H1 (cell line): ENCODE results near the gene HYDIN.

ENCODE experiments used
- CHD1 ChIP-seq: IDR thresholded peaks from 2 replicates; pipeline ENCODE4 v1.6.1; 2012; ENCODE audit warnings: low read depth, low read length, improper control_type of control experiment
- EP300 ChIP-seq, 2 experiments: IDR thresholded peaks; 1 replicate in 1 of 2; 2 replicates in 1 of 2; pipeline ENCODE4 v1.6.1; 2011 to 2012; ENCODE audit warnings: low read depth in 2 of 2, low read length in 2 of 2, mild to moderate bottlenecking in 2 of 2, borderline replicate concordance in 1 of 2, inconsistent platforms in 1 of 2, moderate library complexity in 1 of 2
- FOSL1 ChIP-seq: IDR thresholded peaks from 2 replicates; pipeline ENCODE4 v1.6.1; 2011; ENCODE audit warnings: mild to moderate bottlenecking, low read depth, low read length, moderate library complexity; ENCODE audit not compliant: insufficient read depth
- POLR2A ChIP-seq, 2 experiments: IDR thresholded peaks; 1 replicate in 1 of 2; 2 replicates in 1 of 2; pipeline ENCODE4 v1.6.1; 2011; ENCODE audit warnings: low read depth in 2 of 2, low read length in 2 of 2, mild to moderate bottlenecking in 2 of 2; ENCODE audit errors: control extremely low read depth in 1 of 2
- RAD21 ChIP-seq, 2 experiments: IDR thresholded peaks in 1 of 2; conservative IDR thresholded peaks in 1 of 2; 2 replicates each; pipeline ENCODE4 v1.6.1; 2011; ENCODE audit warnings: low read depth in 2 of 2, low read length in 2 of 2, improper control_type of control experiment in 1 of 2, inconsistent platforms in 1 of 2, mild to moderate bottlenecking in 1 of 2, moderate library complexity in 1 of 2
- RBBP5 ChIP-seq: IDR thresholded peaks from 2 replicates; pipeline ENCODE4 v1.7.1; 2012; ENCODE audit warnings: low read depth, mild to moderate bottlenecking, inconsistent platforms, low read length, moderate library complexity, borderline replicate concordance
- SP2 ChIP-seq: IDR thresholded peaks from 2 replicates; pipeline ENCODE4 v1.6.1; 2012; ENCODE audit warnings: mild to moderate bottlenecking, low read length, inconsistent platforms
- TBP ChIP-seq: IDR thresholded peaks from 2 replicates; pipeline ENCODE4 v1.6.1; 2011; ENCODE audit warnings: low read depth, low read length, improper control_type of control experiment
- TF ChIP-seq, protein P1 (sequence below), 3 experiments: IDR thresholded peaks; 1 replicate in 2 of 3; 2 replicates in 1 of 3; pipeline versions ENCODE4 v1.5.1 to v1.6.1; 2011; ENCODE audit warnings: low read length in 3 of 3, mild to moderate bottlenecking in 3 of 3, inconsistent platforms in 2 of 3, low read depth in 1 of 3, moderate library complexity in 1 of 3; ENCODE audit not compliant: insufficient read depth in 1 of 3; ENCODE audit errors: control extremely low read depth in 1 of 3
- TF ChIP-seq, protein P2 (sequence below): IDR thresholded peaks from 2 replicates; pipeline ENCODE4 v1.6.1; 2012; ENCODE audit warnings: inconsistent platforms

DNA sequence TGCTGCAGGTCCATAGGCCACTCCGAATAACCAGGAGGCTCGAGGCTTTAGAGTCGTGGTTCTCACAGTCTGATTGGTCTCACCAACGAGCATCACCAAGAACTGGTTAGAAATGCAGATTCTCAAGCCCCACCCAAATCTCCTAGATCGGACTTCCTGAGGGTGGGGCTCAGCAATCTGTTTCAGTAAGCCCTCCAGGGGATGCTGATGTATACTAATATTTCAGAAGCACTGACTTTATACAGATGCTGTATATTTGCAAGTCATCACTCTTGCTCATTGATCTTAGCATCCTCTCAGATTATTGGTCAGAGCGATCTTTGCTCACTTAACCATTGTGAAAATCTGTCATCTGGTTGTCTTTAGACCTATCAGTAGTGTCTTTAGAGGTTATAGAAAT lies 425.1 kb downstream of the HYDIN start:
- TF ChIP-seq, protein P1, sequence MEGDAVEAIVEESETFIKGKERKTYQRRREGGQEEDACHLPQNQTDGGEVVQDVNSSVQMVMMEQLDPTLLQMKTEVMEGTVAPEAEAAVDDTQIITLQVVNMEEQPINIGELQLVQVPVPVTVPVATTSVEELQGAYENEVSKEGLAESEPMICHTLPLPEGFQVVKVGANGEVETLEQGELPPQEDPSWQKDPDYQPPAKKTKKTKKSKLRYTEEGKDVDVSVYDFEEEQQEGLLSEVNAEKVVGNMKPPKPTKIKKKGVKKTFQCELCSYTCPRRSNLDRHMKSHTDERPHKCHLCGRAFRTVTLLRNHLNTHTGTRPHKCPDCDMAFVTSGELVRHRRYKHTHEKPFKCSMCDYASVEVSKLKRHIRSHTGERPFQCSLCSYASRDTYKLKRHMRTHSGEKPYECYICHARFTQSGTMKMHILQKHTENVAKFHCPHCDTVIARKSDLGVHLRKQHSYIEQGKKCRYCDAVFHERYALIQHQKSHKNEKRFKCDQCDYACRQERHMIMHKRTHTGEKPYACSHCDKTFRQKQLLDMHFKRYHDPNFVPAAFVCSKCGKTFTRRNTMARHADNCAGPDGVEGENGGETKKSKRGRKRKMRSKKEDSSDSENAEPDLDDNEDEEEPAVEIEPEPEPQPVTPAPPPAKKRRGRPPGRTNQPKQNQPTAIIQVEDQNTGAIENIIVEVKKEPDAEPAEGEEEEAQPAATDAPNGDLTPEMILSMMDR (IDR thresholded peaks at IDR 0.05; ENCODE audit: control extremely low read depth in 1 of 3, insufficient read depth in 1 of 3, low read depth in 1 of 3, low read length in 3 of 3), result no peak
- TF ChIP-seq POLR2A (IDR thresholded peaks at IDR 0.05; ENCODE audit: control extremely low read depth in 1 of 2, low read depth in 2 of 2, low read length in 2 of 2), result no peak
- TF ChIP-seq RAD21 (IDR thresholded peaks at IDR 0.05 in 1 of 2, conservative IDR thresholded peaks at IDR 0.05 in 1 of 2; ENCODE audit: low read depth in 2 of 2, low read length in 2 of 2), result no peak
- TF ChIP-seq CHD1, result no peak
- TF ChIP-seq FOSL1, result no peak
- TF ChIP-seq EP300 (IDR thresholded peaks at IDR 0.05; ENCODE audit: borderline replicate concordance in 1 of 2, low read depth in 2 of 2, low read length in 2 of 2), result no peak
- no peak for TF ChIP-seq SP2
- TF ChIP-seq, protein P2, sequence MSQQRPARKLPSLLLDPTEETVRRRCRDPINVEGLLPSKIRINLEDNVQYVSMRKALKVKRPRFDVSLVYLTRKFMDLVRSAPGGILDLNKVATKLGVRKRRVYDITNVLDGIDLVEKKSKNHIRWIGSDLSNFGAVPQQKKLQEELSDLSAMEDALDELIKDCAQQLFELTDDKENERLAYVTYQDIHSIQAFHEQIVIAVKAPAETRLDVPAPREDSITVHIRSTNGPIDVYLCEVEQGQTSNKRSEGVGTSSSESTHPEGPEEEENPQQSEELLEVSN, result no peak
- TF ChIP-seq TBP, result no peak
- no peak for TF ChIP-seq RBBP5
